COLO668 (cell line): ENCODE data around the gene SNTB2.
"Not testable (repeated sequence)": the region's sequence is repeated elsewhere in the genome, so short reads cannot be mapped to it uniquely, and the experiment has no call there.

Experiments used
- DNase-seq: peaks from one replicate; lab custom pipeline; 2025; ENCODE audit not compliant: unreplicated experiment; lab: John Stamatoyannopoulos, UW

Gene SNTB2

DNA sequence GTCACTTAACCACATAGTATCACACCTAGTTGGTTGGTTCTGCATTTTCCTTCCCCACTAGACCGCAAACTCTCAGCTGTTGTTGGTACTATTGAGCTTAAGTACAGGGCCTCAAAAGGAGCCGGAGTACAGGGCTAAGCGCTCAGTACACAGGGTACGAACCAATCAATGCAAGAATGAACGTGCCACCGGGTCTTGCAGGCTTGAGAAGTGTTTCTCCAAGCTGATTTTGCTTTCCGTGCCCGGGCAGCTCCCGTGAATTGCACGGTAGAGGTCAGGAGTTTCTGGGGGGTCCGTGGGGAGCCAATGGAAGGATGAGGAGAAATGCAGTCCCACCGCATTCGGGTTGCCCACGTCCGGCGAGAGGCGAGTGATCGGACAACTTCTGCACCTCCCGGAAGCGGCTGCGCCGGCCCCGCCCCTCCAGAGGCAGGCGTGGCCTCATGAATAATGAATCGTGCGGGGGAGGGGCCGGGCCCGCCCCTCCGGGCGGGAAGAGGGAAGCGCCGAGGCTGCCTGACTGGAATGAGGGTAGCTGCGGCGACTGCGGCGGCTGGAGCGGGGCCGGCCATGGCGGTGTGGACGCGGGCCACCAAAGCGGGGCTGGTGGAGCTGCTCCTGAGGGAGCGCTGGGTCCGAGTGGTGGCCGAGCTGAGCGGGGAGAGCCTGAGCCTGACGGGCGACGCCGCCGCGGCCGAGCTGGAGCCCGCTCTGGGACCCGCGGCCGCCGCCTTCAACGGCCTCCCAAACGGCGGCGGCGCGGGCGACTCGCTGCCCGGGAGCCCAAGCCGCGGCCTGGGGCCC, at the start of gene SNTB2:
SNTB2 (plus strand) TSS at position 523 of the 804 bp plus-strand sequence; CDS start at position 526, 3 bp downstream.
- DNase-seq: peak; percentile 94

DNA sequence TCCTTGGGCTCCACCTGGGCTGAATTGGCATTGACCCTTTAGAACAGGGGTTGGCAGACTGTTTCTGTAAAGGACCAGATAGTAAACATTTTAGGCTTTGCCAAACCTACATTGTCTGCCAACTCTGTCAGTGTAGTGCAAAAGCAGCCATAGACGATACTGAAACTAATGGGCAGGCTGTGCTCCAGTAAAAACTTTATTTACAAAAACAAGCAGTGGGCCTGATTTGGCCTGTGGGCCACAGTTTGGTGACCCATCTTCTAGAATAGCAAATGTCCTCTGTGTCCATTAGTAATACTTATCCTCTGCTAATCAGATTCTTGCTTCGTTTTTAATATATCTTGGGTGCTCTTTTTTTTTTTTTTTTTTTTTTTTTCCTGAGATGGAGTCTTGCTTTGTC, 48.4 kb upstream of the SNTB2 start:
- no peak for DNase-seq

DNA sequence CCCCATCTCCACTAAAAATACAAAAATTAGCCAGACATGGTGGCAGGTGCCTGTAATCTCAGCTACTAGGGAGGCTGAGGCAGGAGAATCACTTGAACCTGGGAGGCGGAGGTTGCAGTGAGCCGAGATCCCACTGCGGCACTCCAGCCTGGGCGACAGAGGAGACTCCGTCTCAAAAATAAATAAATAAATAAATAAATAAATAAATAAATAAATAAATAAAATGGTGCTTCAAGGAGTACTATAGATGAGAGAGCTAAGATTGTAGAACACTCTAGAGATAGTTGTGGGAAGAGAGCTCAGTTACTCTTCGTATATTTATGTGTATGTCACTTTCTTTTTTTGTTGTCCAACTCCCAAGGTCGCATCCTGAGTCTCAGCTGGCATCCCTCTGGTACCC, 47.5 kb upstream of the SNTB2 start:
- DNase-seq: not testable (repeated sequence)

DNA sequence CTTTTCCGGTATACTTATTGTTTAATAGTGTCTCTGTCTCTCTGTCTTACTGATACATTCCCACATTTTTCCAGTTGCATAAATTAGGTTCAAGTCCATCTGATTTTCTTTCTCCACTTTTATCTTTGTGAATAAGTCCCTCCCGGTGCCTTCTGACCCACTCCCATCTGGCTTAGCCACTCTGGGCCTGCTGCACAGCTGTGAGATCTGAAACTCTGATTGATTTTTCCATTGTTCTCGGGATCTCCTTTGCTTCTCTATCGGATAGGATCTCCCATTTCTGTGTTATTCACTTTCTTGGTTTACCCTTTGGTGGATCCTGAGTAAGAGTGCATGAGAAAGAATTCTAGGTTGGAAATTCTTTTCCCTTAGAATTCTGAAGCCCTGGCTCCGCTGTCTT, 46.0 kb upstream of the SNTB2 start:
- DNase-seq: no peak

- no peak for DNase-seq
These were observed 45.0 kb upstream of the SNTB2 start for GRCh38 chr16:69141936-69142335.

- DNase-seq: no peak
These were observed 43.8 kb upstream of the SNTB2 start for GRCh38 chr16:69143116-69143515.

GRCh38 chr16:69145658-69146057, 41.3 kb upstream of the SNTB2 start:
- DNase-seq: no peak

DNA sequence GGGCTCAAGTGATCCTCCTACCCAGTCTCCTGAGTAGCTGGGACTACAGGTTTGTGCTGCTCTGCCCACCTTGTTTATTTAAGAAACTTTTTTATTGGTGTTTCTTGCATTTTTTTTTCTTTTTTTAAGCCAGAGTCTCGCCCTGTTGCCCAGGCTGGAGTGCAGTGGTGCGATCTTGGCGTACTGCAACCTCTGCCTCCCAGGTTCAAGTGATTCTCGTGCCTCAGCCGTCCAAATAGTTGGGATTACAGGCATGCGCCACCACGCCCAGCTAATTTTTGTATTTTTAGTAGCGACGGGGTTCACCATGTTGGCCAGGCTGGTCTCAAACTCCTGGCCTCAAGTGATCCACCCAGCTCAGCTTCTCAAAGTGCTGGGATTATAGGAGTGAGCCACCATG, 37.3 kb upstream of the SNTB2 start:
- DNase-seq: not testable (repeated sequence)

DNA sequence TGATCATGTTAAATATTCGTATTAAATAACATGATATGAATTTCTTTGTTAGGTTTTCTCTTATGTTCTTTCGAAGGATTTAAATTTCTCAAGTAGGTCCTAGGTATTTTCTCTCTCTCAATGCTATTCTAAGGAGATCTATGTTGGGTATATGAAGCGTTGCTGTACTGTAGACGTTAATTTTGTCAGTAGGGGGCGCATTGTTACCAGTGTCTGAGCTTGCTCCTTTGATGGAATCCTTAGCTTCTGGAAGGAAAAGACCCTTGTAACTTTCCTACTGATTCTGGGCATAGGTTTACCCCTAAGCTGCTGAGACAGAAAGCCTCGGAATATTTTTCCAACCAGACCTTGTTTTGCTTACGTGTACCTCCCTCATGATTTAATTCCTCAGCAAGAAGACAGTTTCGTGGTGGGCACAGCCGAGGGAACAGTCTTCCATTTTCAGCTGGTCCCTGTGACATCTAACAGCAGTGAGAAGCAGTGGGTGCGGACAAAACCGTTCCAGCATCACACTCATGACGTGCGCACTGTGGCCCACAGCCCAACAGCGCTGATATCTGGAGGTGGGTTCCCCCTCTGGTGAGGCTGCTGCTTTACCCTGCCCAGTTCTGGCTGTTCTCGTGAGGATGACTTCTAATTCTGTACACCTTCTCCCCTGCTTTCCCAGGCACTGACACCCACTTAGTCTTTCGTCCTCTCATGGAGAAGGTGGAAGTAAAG, 36.7 kb upstream of the SNTB2 start:
- DNase-seq: peak; percentile 28

DNA sequence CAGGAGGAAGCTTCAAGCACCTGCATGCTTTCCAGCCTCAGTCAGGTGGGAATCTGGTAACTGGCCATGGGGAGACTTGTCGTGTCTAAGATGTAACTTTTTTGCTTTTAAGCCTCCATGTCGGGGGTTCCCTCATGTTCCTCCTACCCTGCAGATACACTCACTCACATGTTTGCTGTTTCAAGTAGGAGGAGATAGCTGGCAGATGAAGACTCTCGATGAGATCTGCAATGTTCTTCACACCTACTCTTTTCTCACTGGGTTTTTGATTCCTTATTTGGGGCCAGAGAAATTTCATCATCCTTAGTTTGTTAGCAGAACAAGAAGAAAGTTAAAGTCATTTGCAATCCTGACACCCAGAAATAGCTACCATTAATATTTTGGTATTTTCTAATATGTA, 29.8 kb upstream of the SNTB2 start:
- DNase-seq: no peak

GRCh38 chr16:69160192-69160591, 26.8 kb upstream of the SNTB2 start:
- DNase-seq: no peak

DNA sequence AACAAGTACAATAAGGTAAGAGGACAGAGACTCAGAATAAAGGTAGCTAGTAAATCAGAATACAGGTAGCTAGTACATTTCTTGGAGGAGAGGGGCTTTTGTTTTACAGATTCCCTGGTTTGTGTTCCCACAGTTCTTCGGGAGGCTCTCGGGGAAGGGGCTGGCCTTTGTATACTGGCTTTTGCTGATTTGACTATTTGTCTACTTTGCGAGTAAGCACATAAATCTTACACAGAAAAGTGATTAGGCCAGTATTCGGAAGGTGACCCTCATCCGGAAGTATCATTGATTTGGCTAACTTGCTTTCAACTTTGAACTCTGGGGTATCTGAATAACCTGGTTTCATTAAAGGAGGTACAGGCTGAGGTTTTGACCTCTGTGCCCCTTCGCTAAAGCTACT, 21.4 kb upstream of the SNTB2 start:
- DNase-seq: no peak

GRCh38 chr16:69166221-69166833, 20.6 kb upstream of the SNTB2 start:
- no peak for DNase-seq

GRCh38 chr16:69166946-69167930, 19.7 kb upstream of the SNTB2 start:
- no peak for DNase-seq

DNA sequence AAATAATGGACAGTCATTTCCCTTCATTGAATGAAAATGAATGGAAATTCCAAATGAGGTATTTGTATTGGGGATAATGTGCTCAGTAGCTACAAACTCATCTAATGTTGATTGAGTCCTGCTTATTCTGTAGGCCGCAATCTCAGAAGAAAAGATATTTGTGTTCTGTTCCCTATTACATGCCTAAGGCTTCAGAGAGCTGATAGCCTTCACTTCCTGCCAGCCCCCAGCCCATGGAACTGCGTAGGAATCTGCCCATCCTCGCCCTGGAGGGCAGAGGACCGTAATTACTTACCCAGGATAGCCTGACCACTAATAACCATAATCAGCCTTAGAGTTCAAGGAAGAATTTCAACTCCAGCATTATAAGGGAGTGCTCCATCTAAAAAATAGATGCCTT, 17.9 kb upstream of the SNTB2 start:
- no peak for DNase-seq

DNA sequence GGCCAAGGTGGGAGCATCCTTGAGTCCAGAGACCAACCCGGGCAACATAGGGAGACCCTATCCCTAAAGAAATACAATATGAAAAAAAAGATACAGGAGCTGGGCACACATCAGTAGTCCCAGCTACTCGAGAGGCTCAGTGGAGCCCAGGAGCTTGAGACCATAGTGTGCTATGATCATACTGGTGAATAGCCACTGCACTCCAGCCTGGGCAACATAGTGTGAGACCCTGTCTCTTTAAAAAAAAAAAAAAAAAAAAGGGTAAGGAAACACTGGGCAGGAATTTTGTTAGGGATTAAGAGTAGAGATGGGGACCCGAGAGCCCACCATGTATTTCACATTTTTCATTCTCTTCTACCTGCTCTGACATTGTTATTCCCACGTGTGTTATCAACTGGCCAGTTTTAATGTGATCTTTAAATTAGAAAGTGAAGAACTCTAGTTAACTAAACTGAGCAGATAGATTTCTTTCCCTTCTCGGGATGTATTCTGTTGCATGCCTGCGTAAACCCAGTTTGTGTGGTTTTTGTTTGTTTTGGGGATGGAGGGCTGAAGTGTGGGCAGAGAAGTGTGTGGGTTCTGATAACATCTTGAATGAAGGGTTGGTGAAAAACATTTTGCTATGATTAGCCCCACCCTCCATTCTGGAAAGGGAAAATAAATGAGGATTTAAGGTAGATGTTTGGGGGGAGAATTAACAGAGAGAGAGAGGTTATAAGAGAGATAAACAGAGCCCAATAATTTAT, 17.2 kb upstream of the SNTB2 start:
- no peak for DNase-seq

DNA sequence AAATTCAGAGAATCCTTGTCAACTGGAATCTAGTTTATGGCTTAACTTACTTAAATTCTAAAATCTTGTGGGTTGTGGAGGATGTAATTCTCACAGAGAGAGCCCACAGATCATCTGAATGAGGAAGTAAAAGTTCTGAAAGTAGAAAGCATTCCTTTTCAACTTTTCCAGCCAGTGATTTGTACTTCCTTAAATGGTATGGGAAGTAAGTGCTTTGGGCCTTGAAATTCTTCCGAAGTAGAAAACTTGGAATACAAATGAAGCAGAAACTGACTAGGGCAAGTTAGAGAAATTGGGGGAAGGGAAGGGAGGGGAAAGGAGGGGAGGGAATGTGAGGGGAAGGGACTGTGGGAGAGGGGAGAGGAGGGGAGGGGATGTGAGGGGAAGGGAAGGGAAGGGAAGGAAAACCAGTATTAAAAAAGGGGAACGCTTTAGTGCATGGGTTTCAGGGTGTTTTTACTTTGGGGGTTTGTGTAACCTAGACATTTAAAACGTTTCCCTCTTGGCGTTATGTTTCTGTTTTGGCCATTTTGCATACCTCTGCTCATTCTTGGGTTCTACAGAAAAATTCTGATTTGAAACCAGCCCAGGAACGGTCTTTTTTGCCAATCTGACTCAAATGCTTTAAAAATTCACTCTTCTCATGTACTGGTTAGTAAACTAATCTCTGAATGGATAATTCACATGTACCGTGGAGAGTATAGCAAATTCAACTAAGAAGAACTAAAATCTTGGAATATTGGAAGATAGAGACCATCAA, 15.5 kb upstream of the SNTB2 start:
- no peak for DNase-seq

DNA sequence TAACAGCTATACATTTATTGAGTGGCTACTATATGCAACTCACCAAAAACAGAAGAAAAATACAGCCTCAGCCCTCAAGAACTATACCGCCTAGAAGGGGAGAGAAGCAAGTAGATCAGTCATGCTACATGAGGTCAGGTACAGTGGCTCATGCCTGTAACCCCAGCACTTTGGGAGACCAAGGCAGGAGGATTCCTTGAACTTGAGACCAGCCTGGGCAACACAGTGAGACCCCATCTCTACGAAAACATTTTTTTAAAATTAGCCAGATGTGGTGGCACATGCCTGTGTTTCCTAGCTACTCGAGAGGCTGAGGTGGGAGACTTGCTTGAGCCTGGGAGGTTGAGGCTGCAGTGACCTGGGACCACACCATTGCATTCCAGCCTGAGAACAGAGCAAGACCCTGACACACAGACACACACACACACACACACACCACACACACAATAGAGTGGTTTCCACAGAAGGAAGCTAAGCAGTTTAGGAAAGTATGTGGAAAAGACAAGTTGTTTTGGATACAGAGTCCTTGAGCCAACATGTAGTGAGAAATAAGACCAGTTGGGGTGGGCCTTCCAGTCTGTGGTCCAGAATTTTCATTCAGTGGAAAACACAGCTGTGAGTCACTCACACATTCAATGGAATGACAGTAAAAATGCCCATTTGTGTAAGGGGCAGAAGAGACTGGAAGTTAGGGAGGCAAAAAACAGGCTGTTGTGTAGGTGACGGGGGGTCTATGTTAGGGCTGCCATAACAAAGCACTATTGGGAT, 10.7 kb upstream of the SNTB2 start:
- no peak for DNase-seq
